ENCODE measurements around the gene ADD3. TPM values are rescaled to one million over a fixed set of nuclear protein-coding genes. Genes with fewer than 3 reads are reported as not detected.

Gene ADD3
- total RNA-seq, 2 donors from 2014 or later, result 158 to 377 TPM

- no peaks in the 10 kb centered on the region for H3K27me3 ChIP-seq
- no peaks in the 10 kb centered on the region for H3K36me3 ChIP-seq
- peaks cover 0 to 36% of the 10 kb centered on the region in 2 donors for H3K4me1 ChIP-seq
- H3K9me3 ChIP-seq, result no peaks in the 10 kb centered on the region
- DNase-seq (ENCODE audit: low spot score), result no peak
- peak overlapping the region; percentile 26 to 34 for H3K27ac ChIP-seq
- no peak for TF ChIP-seq CTCF (IDR thresholded peaks at IDR 0.05)
- H3K4me3 ChIP-seq, result no peak overlapping the region
Measured at GRCh38 chr10:109968953-109969759, 38.6 kb upstream of the ADD3 start.

GRCh38 chr10:109969760-109970346 is 37.9 kb upstream of the ADD3 start:
- Histone ChIP-seq H3K4me1 (peaks cover 0 to 36% of the 10 kb centered on the region in 2 donors), H3K27ac (peak overlapping the region; percentile 26 to 34), H3K9me3 (no peaks in the 10 kb centered on the region), H3K4me3 (no peak overlapping the region), H3K36me3 (no peaks in the 10 kb centered on the region), H3K27me3 (no peaks in the 10 kb centered on the region)
- no peak for DNase-seq (ENCODE audit: low spot score)
- TF ChIP-seq CTCF (IDR thresholded peaks at IDR 0.05), result no peak

GRCh38 chr10:109971634-109972033 is 36.1 kb upstream of the ADD3 start:
- H3K4me1 ChIP-seq, result peaks cover 0 to 29% of the 10 kb centered on the region in 2 donors
- no peak for TF ChIP-seq CTCF (IDR thresholded peaks at IDR 0.05)
- DNase-seq (ENCODE audit: low spot score), result no peak

GRCh38 chr10:109972372-109973001 is 35.3 kb upstream of the ADD3 start:
- no peak for DNase-seq (ENCODE audit: low spot score)
- no peaks in the 10 kb centered on the region for H3K27me3 ChIP-seq
- H3K36me3 ChIP-seq, result no peaks in the 10 kb centered on the region

More at GRCh38 chr10:109971634-109972033, 36.1 kb upstream of the ADD3 start:
- no peak overlapping the region for H3K27ac ChIP-seq
- no peaks in the 10 kb centered on the region for H3K27me3 ChIP-seq
- no peaks in the 10 kb centered on the region for H3K36me3 ChIP-seq
- H3K9me3 ChIP-seq, result no peaks in the 10 kb centered on the region
- no peak overlapping the region for H3K4me3 ChIP-seq

GRCh38 chr10:109973326-109973829 is 34.4 kb upstream of the ADD3 start:
- Histone ChIP-seq H3K27ac (no peak overlapping the region), H3K36me3 (no peaks in the 10 kb centered on the region), H3K27me3 (no peaks in the 10 kb centered on the region), H3K4me3 (no peak overlapping the region), H3K9me3 (no peaks in the 10 kb centered on the region), H3K4me1 (peaks cover 0 to 14% of the 10 kb centered on the region in 2 donors)
- no peak for DNase-seq (ENCODE audit: low spot score)
- no peak for TF ChIP-seq CTCF (IDR thresholded peaks at IDR 0.05)

More at GRCh38 chr10:109972372-109973001, 35.3 kb upstream of the ADD3 start:
- H3K9me3 ChIP-seq, result no peaks in the 10 kb centered on the region
- peaks cover 0 to 21% of the 10 kb centered on the region in 2 donors for H3K4me1 ChIP-seq
- no peak for TF ChIP-seq CTCF (IDR thresholded peaks at IDR 0.05)
- H3K27ac ChIP-seq, result no peak overlapping the region
- no peak overlapping the region for H3K4me3 ChIP-seq

Data from right atrium auricular region (tissue), 2 donors.